HL-60 (cell line): Measurements from ENCODE around the gene DNAAF8.

Experiments used
- POLR2AphosphoS5 ChIP-seq: IDR thresholded peaks from 2 replicates; pipeline ENCODE4 v1.6.1; 2012; ENCODE audit warnings: low read depth
- TF ChIP-seq, protein P1 (sequence below): IDR thresholded peaks from one replicate; pipeline ENCODE4 v1.5.1; 2011; ENCODE audit warnings: low read length, control low read depth, inconsistent platforms; ENCODE audit not compliant: insufficient read depth

DNA sequence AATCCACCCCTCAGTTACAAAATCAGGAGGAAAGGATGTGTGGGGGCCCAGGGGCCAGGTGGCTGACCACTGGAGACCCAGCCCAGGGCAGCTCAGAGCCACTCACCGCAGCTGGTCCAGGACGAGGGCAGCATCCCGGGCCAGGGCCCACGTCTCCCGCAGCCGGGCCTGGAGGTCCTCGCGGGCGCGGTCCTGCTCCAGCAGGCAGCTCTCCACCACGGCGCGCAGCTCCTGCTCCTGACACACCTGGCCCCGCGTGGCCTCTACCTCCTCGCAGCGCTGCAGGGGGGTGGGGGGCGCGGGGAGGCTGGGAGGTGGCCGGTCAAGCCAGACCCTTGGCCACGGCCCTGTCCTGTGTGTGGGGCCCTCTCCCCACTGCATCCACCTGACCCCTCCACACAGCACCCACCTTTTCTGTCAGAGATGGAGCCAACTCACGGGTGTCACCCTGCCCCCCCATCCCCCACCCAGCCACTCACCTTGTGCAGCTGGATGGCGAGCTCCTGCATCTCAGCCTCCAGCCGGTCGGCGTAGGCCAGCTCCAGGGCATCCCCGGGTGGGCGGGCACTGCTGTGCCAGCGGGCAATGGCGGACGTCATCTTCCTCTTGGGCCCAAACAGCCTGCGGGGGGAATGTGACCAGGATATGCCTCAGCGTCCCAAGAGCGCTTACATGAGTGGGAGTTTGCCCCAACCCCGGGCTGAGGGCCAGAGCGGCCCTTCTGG lies 35.9 kb upstream of the DNAAF8 start:
- TF ChIP-seq, protein P1, sequence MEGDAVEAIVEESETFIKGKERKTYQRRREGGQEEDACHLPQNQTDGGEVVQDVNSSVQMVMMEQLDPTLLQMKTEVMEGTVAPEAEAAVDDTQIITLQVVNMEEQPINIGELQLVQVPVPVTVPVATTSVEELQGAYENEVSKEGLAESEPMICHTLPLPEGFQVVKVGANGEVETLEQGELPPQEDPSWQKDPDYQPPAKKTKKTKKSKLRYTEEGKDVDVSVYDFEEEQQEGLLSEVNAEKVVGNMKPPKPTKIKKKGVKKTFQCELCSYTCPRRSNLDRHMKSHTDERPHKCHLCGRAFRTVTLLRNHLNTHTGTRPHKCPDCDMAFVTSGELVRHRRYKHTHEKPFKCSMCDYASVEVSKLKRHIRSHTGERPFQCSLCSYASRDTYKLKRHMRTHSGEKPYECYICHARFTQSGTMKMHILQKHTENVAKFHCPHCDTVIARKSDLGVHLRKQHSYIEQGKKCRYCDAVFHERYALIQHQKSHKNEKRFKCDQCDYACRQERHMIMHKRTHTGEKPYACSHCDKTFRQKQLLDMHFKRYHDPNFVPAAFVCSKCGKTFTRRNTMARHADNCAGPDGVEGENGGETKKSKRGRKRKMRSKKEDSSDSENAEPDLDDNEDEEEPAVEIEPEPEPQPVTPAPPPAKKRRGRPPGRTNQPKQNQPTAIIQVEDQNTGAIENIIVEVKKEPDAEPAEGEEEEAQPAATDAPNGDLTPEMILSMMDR = no peak
- TF ChIP-seq POLR2AphosphoS5 = no peak; the same call in 1 of the 2 replicates
